IMR-90 (cell line): ENCODE measurements around the gene GTPBP3. TPM values are rescaled to one million over a fixed set of nuclear protein-coding genes. Genes with fewer than 3 reads are reported as not detected.

ENCODE experiments used
- ATAC-seq: fragments of 200-7000 bp; cut with Tn5 transposase; 2 replicates; pipeline ENCODE4 v1.9.1; 2020; ENCODE audit warnings: low read depth, mild to moderate bottlenecking, moderate library complexity
- BruUV-seq: library from RNA; stranded (reverse); fragments of 400-500 nt; replicated peaks from 2 replicates; lab custom pipeline; 2021; lab: Mats Ljungman, UMichigan
- CTCF ChIA-PET: fragments of 300-600 bp; formaldehyde crosslinking; extraction: SDS; loops from one replicate; lab custom pipeline; 2021; ENCODE audit warnings: antibody characterized with exemption; lab: Yijun Ruan, JAX
- POLR2A ChIA-PET: fragments of 300-600 bp; sonication (Branson Sonifier 250); formaldehyde crosslinking; loops from one replicate; lab custom pipeline; 2022; ENCODE audit warnings: antibody characterized with exemption; ENCODE audit not compliant: unreplicated experiment; lab: Charles Lee
- DNase-seq: peaks from one replicate; pipeline ENCODE4 v3.0.0; 2013
- H2AFZ ChIP-seq: replicated peaks from 2 replicates; pipeline ENCODE3; 2013; ENCODE audit warnings: low read length, mild to moderate bottlenecking; ENCODE audit not compliant: poor library complexity
- H2AK5ac ChIP-seq: 2 replicates; pipeline ENCODE4 v1.6.1; 2013; ENCODE audit warnings: low read depth, low read length, inconsistent platforms
- H2AK9ac ChIP-seq: replicated peaks from 2 replicates; pipeline ENCODE3; 2013; ENCODE audit warnings: mild to moderate bottlenecking, low read depth, low read length, moderate library complexity; ENCODE audit not compliant: poor library complexity
- H2BK120ac ChIP-seq: 2 replicates; pipeline ENCODE4 v1.6.1; 2013; ENCODE audit warnings: low read depth, low read length, inconsistent platforms
- H2BK15ac ChIP-seq: 3 replicates; pipeline ENCODE4 v1.6.1; 2013; ENCODE audit warnings: low read depth, low read length, inconsistent platforms
- H2BK20ac ChIP-seq: 2 replicates; pipeline ENCODE4 v1.6.1; 2013; ENCODE audit warnings: low read depth, mild to moderate bottlenecking, inconsistent platforms, low read length, moderate library complexity
- H2BK5ac ChIP-seq: 2 replicates; pipeline ENCODE4 v1.6.1; 2013; ENCODE audit warnings: mild to moderate bottlenecking, low read depth, low read length, inconsistent platforms; ENCODE audit not compliant: poor library complexity, severe bottlenecking
- H3K14ac ChIP-seq: replicated peaks from 2 replicates; pipeline ENCODE4 v1.6.1; 2013; ENCODE audit warnings: low read depth, low read length, inconsistent platforms
- H3K18ac ChIP-seq: 2 replicates; pipeline ENCODE4 v1.6.1; 2013; ENCODE audit warnings: low read depth, low read length, control low read depth
- H3K23ac ChIP-seq: 2 replicates; pipeline ENCODE4 v1.6.1; 2013; ENCODE audit warnings: low read depth, low read length, inconsistent platforms
- H3K27ac ChIP-seq: 2 replicates; pipeline ENCODE4 v1.5.1; 2013; ENCODE audit warnings: mild to moderate bottlenecking, control low read depth, low read length; ENCODE audit not compliant: insufficient read depth
- H3K27me3 ChIP-seq: 2 replicates; pipeline ENCODE4 v1.6.1; 2013; ENCODE audit warnings: low read length; ENCODE audit not compliant: control insufficient read depth, insufficient read depth
- H3K36me3 ChIP-seq: 2 replicates; pipeline ENCODE4 v1.6.1; 2013; ENCODE audit warnings: low read length, mixed read lengths; ENCODE audit not compliant: control insufficient read depth, insufficient read depth
- H3K4ac ChIP-seq: 2 replicates; pipeline ENCODE4 v1.6.1; 2013; ENCODE audit warnings: low read depth, low read length, inconsistent platforms
- H3K4me1 ChIP-seq: 2 replicates; pipeline ENCODE4 v1.6.1; 2013; ENCODE audit warnings: low read length, mixed read lengths; ENCODE audit not compliant: control insufficient read depth, insufficient read depth
- H3K4me2 ChIP-seq: 2 replicates; pipeline ENCODE4 v1.6.1; 2013; ENCODE audit warnings: low read depth, mild to moderate bottlenecking, control low read depth, low read length, moderate library complexity
- H3K4me3 ChIP-seq: 2 replicates; pipeline ENCODE4 v1.5.1; 2013; ENCODE audit warnings: low read depth, mild to moderate bottlenecking, control low read depth, low read length, moderate library complexity; ENCODE audit not compliant: insufficient read depth
- H3K56ac ChIP-seq: 2 replicates; pipeline ENCODE4 v1.6.1; 2013; ENCODE audit warnings: low read length, inconsistent platforms; ENCODE audit not compliant: insufficient read depth; ENCODE audit errors: extremely low read depth
- H3K79me1 ChIP-seq, 2 experiments: 2 replicates each; pipeline ENCODE4 v1.6.1; 2013; ENCODE audit warnings: low read length in 2 of 2, inconsistent platforms in 1 of 2, low read depth in 1 of 2
- H3K9ac ChIP-seq: 2 replicates; pipeline ENCODE4 v1.6.1; 2013; ENCODE audit warnings: low read depth, low read length, control low read depth
- H3K9me1 ChIP-seq: 2 replicates; pipeline ENCODE4 v1.6.1; 2013; ENCODE audit warnings: low read length, inconsistent platforms; ENCODE audit not compliant: insufficient read depth
- H3K9me3 ChIP-seq: 2 replicates; pipeline ENCODE4 v1.6.1; 2013; ENCODE audit warnings: low read length; ENCODE audit not compliant: control insufficient read depth, insufficient read depth
- H4K20me1 ChIP-seq: 2 replicates; pipeline ENCODE4 v1.6.1; 2013; ENCODE audit warnings: low read length, inconsistent platforms; ENCODE audit not compliant: insufficient read depth
- H4K5ac ChIP-seq: 2 replicates; pipeline ENCODE4 v1.6.1; 2013; ENCODE audit warnings: mild to moderate bottlenecking, low read depth, low read length, control low read depth
- H4K8ac ChIP-seq, 2 experiments: 2 replicates each; pipeline ENCODE4 v1.6.1; 2013; ENCODE audit warnings: low read depth in 2 of 2, low read length in 2 of 2, control low read depth in 1 of 2, inconsistent platforms in 1 of 2
- H4K91ac ChIP-seq: 2 replicates; pipeline ENCODE4 v1.6.1; 2013; ENCODE audit warnings: low read depth, low read length, inconsistent platforms; ENCODE audit not compliant: insufficient read depth
- FOS ChIP-seq: fragments of 150-350 bp; IDR thresholded peaks from 2 replicates; pipeline ENCODE4 v1.6.1; 2016; ENCODE audit warnings: low read depth, low read length
- POLR2A ChIP-seq: IDR thresholded peaks from 2 replicates; pipeline ENCODE4 v1.6.1; 2012; ENCODE audit warnings: mild to moderate bottlenecking, low read depth, low read length
- RCOR1 ChIP-seq: IDR thresholded peaks from 2 replicates; pipeline ENCODE4 v1.6.1; 2012; ENCODE audit warnings: mild to moderate bottlenecking, low read length, improper control_type of control experiment; ENCODE audit not compliant: insufficient replicate concordance
- SMC3 ChIP-seq: fragments of 150-350 bp; IDR thresholded peaks from 2 replicates; pipeline ENCODE4 v1.6.1; 2016; ENCODE audit warnings: low read depth, mild to moderate bottlenecking, antibody characterized with exemption, low read length, moderate library complexity
- WGBS, 2 experiments: methylation state at CpG; one replicate each; pipeline versions ENCODE4 v1.1.5 to v1.1.7; 2013; ENCODE audit warnings: missing lambda C conversion rate in 2 of 2; ENCODE audit not compliant: insufficient read length in 1 of 2; ENCODE audit errors: extremely low coverage in 2 of 2; 5-methylcytosine and 5-hydroxymethylcytosine counted together
- dilution Hi-C: fragments of 300-500 bp; cut with HindIII; formaldehyde crosslinking; loops from one replicate; pipeline ENCODE4 v1.14.3; 2018; ENCODE audit warnings: low sequenced_read_pairs; ENCODE audit not compliant: unreplicated experiment
- in situ Hi-C: fragments of 300-500 bp; cut with MboI; formaldehyde crosslinking; loops from 3 replicates; pipeline ENCODE4 v1.14.3; 2019; ENCODE audit warnings: low sequenced_read_pairs, inconsistent platforms, mixed read lengths
- intact Hi-C: fragments of 100-400 bp; cut with micrococcal nuclease; formaldehyde crosslinking; loops from 2 replicates; pipeline ENCODE4 v1.10.0; 2022
- polyA plus RNA-seq, 3 experiments: library from polyadenylated mRNA; depleted of rRNA; stranded (reverse); fragments of >200 nt; gene quantifications; 2 replicates each; pipeline ENCODE4 v1.2.3, GENCODE V29; 2012; ENCODE audit warnings: low replicate concordance in 1 of 3
- total RNA-seq: library from RNA; depleted of rRNA; stranded (reverse); fragments of >200 nt; gene quantifications from 2 replicates; pipeline ENCODE4 v1.2.3, GENCODE V29; 2012

The GTPBP3 gene
- total and polyA plus RNA-seq, 2 of the 4 experiments (the other 2 are of a cell fraction): 4.3 to 15.1 TPM

DNA sequence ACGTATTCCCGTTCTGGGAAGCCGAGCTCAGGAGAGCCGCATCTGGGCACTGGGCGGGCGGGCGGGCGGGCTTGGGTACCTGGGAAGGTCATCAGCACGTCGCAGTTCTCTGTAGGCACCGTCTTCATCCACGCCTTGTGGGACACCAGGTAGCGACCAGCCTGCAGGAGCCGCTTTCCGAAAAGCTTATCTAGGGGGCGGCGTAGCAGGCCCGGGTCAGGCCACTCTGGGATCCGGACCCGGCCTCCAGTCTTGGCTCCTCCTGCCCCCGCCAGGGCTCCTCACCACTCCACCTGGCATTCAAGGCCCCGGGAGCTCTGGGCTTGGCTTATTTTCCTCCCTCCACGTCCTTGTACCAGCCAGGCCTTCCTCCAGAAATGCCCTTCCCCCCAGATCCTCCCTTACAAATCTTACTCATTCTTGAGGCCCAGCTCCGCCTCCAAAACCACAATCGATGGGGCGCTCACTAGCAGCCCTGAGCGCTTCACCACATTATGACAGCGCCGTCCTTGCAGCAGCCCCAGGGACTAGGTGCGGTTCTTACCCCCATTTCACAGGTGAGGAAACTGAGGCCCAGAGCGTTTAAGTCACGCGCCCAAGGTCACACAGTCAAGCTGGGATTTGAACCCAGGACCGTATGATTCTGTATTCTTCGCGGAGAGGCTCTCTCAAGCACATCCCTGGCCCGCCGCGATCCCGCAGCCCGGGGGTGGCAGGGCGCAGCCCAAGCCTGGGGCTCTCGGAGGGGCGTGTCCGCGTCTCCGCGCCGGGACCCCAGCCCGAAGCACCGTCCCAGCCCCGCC, 3.5 kb upstream of the GTPBP3 start:
- H3K27ac ChIP-seq: peak overlapping the region; percentile 35; the same call in 1 of the 2 replicates
- peaks cover 5% of the 10 kb centered on the region for H3K9me1 ChIP-seq
- no peaks in the 10 kb centered on the region for H3K27me3 ChIP-seq
- no peak overlapping the region for H3K56ac ChIP-seq
- H3K9me3 ChIP-seq: no peaks in the 10 kb centered on the region
- peak overlapping the region; percentile 68 for H3K4me2 ChIP-seq
- H3K14ac ChIP-seq: no peak overlapping the region
- H3K9ac ChIP-seq: 0 out of 2 replicates have a peak overlapping the region, but pooled peaks have one; percentile 42
- peak overlapping the region; percentile 56 for H4K91ac ChIP-seq
- no peaks in the 10 kb centered on the region for H4K20me1 ChIP-seq
- DNase-seq: peak; percentile 80
- H3K18ac ChIP-seq: no peak overlapping the region
- CTCF ChIA-PET: no interaction called here
- no peak overlapping the region for H4K5ac ChIP-seq
- dilution Hi-C loops: no loop called here
- no peak overlapping the region for H2BK120ac ChIP-seq
- H2BK5ac ChIP-seq: peak overlapping the region; percentile 54
- POLR2A ChIA-PET: interaction anchor here (1.0 kb wide), 1 partner anchor 9 kb away, joined by 3 read pairs; no protein-coding TSS in a partner anchor
- H2AK9ac ChIP-seq: peak overlapping the region; percentile 98
- peak overlapping the region in 1 of 2 experiments; percentile 71; a peak in 1 of 4 replicates for H4K8ac ChIP-seq
- H2BK20ac ChIP-seq: no peak overlapping the region
- H2AFZ ChIP-seq: peak overlapping the region; percentile 99
- peak overlapping the region; percentile 89 for H2AK5ac ChIP-seq
- in situ Hi-C loops: no loop called here
- peaks cover 7 to 43% of the 10 kb centered on the region in 2 experiments; a peak in 3 of 4 replicates for H3K79me1 ChIP-seq
- H2BK15ac ChIP-seq: no peak overlapping the region
- 47% methylated on average over 35 of the region's 52 CpGs; no CpG with 5 or more reads in 1 of the 2 experiments for WGBS, 2 experiments
- H3K4me3 ChIP-seq: peak overlapping the region; percentile 70
- peak overlapping the region; percentile 50 for H3K4ac ChIP-seq
- BruUV-seq: no TSS peak
- TF ChIP-seq SMC3 (peak; percentile 15; the same call in 1 of the 2 replicates), RCOR1 (peak; percentile 13), FOS (0 out of 2 replicates have a peak, but pooled peaks have one; percentile 21), POLR2A (no peak)
- intact Hi-C loops: loop anchor here (1.0 kb wide), 1 partner anchor 25 kb away; the partner anchor contains the start of gene DDA1
- peaks cover 3% of the 10 kb centered on the region; the same call in 1 of the 2 replicates for H3K36me3 ChIP-seq
- H3K23ac ChIP-seq: peak overlapping the region; percentile 33; the same call in 1 of the 2 replicates
- ATAC-seq: peak; percentile 22
- peaks cover 8% of the 10 kb centered on the region for H3K4me1 ChIP-seq
